PFSK-1 (cell line): ENCODE measurements around the gene MYO16.

ENCODE experiments used
- FOXP2 ChIP-seq: optimal IDR thresholded peaks from 2 replicates; pipeline ENCODE3; 2011; ENCODE audit warnings: borderline replicate concordance, control low read depth, inconsistent platforms; ENCODE audit not compliant: insufficient read depth; ENCODE audit errors: extremely low read length, extremely low read depth
- POLR2AphosphoS5 ChIP-seq: IDR thresholded peaks from 2 replicates; pipeline ENCODE4 v1.6.1; 2012; ENCODE audit warnings: low read depth, mild to moderate bottlenecking, control low read depth, low read length, moderate library complexity
- SIN3A ChIP-seq: IDR thresholded peaks from 2 replicates; pipeline ENCODE4 v1.6.1; 2012; ENCODE audit warnings: mild to moderate bottlenecking, low read length, moderate library complexity, borderline replicate concordance; ENCODE audit not compliant: insufficient read depth
- TAF1 ChIP-seq: IDR thresholded peaks from 2 replicates; pipeline ENCODE4 v1.6.1; 2012; ENCODE audit warnings: low read length, control low read depth, borderline replicate concordance; ENCODE audit not compliant: insufficient read depth
- TF ChIP-seq, protein P1 (sequence below), 2 experiments: IDR thresholded peaks; 2 replicates each; pipeline versions ENCODE4 v1.6.1 to v1.8.0; 2011 to 2012; ENCODE audit warnings: low read depth in 2 of 2, low read length in 2 of 2, control low read depth in 1 of 2, inconsistent platforms in 1 of 2, mild to moderate bottlenecking in 1 of 2, moderate library complexity in 1 of 2; ENCODE audit not compliant: insufficient read depth in 1 of 2

Gene MYO16

GRCh38 chr13:108851660-108852059, 222.2 kb downstream of the MYO16 start:
- TF ChIP-seq SIN3A (no peak), POLR2AphosphoS5 (no peak), FOXP2 (no peak)
- TF ChIP-seq, protein P1, sequence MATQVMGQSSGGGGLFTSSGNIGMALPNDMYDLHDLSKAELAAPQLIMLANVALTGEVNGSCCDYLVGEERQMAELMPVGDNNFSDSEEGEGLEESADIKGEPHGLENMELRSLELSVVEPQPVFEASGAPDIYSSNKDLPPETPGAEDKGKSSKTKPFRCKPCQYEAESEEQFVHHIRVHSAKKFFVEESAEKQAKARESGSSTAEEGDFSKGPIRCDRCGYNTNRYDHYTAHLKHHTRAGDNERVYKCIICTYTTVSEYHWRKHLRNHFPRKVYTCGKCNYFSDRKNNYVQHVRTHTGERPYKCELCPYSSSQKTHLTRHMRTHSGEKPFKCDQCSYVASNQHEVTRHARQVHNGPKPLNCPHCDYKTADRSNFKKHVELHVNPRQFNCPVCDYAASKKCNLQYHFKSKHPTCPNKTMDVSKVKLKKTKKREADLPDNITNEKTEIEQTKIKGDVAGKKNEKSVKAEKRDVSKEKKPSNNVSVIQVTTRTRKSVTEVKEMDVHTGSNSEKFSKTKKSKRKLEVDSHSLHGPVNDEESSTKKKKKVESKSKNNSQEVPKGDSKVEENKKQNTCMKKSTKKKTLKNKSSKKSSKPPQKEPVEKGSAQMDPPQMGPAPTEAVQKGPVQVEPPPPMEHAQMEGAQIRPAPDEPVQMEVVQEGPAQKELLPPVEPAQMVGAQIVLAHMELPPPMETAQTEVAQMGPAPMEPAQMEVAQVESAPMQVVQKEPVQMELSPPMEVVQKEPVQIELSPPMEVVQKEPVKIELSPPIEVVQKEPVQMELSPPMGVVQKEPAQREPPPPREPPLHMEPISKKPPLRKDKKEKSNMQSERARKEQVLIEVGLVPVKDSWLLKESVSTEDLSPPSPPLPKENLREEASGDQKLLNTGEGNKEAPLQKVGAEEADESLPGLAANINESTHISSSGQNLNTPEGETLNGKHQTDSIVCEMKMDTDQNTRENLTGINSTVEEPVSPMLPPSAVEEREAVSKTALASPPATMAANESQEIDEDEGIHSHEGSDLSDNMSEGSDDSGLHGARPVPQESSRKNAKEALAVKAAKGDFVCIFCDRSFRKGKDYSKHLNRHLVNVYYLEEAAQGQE (IDR thresholded peaks at IDR 0.05; ENCODE audit: insufficient read depth in 1 of 2, low read depth in 2 of 2, low read length in 2 of 2), result no peak

DNA sequence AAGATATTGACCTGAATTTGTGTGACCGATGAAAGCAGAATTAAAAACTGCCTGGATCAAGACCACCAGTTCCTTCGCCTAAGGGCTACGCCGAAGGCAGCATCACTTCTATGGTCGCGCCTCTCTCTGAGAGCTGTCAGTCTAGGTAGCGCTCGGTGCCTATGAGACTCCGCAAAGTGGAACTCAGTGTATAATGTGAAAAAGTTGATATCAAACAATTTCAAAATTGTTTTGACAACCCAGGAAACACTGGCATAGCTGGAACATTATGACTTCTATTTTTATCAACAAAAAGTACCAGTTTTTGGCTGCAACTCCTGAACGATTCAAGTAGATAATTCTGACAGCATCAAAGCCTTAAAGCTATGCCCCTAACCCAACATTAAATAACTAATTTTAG, 223.6 kb downstream of the MYO16 start:
- TF ChIP-seq TAF1 (no peak), POLR2AphosphoS5 (no peak), SIN3A (no peak), FOXP2 (no peak)
- TF ChIP-seq, protein P1 (IDR thresholded peaks at IDR 0.05; ENCODE audit: insufficient read depth in 1 of 2, low read depth in 2 of 2, low read length in 2 of 2), result no peak

GRCh38 chr13:108855737-108856387, 226.5 kb downstream of the MYO16 start:
- TF ChIP-seq FOXP2, result no peak

DNA sequence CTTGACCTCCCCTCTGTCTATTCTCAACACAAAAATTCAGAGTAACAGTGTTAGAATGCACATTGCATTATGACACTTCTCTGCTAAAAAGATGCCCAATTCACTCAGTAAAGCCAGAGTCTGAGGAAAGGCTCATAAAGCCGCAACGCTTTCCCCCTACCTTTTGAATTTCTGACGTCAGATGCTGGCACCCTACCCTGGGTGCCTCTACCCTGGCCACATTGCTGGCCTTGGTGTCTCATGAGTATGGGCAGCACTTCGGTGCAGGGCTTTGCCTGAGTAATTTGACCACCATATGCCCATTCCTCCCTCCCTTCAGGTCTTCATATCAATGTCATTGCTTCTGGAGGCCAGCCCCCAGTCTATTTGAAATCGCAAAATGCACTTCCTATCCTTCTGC, 229.3 kb downstream of the MYO16 start:
- TF ChIP-seq FOXP2 (no peak), POLR2AphosphoS5 (no peak), SIN3A (no peak), TAF1 (no peak)
- TF ChIP-seq, protein P1 (IDR thresholded peaks at IDR 0.05; ENCODE audit: insufficient read depth in 1 of 2, low read depth in 2 of 2, low read length in 2 of 2), result no peak

GRCh38 chr13:108859197-108860012, 230.0 kb downstream of the MYO16 start:
- TF ChIP-seq TAF1 (no peak), FOXP2 (no peak), POLR2AphosphoS5 (no peak), SIN3A (no peak)
- TF ChIP-seq, protein P1 (IDR thresholded peaks at IDR 0.05; ENCODE audit: insufficient read depth in 1 of 2, low read depth in 2 of 2, low read length in 2 of 2), result no peak
